Measurements from ENCODE around the gene SRC. TPM values are rescaled to one million over a fixed set of nuclear protein-coding genes. Genes with fewer than 3 reads are reported as not detected.

Gene SRC
- total RNA-seq, 1 donor from 2014 or later: 15.4 TPM

DNA sequence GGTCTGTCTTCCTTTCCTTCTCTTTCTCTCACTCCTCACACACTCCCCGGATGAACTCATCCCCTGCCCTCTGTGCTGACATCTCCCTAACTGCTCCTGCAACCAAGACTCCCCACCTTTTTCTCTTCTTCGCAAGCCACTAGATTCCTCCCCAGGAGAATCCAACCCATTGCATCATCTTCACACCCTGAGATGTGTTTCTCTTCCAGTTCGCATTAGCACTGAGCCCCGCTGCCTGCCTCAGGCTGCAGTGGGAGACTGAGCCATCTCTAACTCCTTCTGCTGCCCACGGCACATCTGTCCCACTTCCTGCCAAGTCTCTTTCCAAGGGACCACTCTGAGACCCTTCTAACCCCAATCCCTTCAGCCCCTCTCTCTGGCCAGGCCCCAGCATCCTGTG, 107.9 kb downstream of the SRC start:
- H3K4me2 ChIP-seq: no peak overlapping the region

DNA sequence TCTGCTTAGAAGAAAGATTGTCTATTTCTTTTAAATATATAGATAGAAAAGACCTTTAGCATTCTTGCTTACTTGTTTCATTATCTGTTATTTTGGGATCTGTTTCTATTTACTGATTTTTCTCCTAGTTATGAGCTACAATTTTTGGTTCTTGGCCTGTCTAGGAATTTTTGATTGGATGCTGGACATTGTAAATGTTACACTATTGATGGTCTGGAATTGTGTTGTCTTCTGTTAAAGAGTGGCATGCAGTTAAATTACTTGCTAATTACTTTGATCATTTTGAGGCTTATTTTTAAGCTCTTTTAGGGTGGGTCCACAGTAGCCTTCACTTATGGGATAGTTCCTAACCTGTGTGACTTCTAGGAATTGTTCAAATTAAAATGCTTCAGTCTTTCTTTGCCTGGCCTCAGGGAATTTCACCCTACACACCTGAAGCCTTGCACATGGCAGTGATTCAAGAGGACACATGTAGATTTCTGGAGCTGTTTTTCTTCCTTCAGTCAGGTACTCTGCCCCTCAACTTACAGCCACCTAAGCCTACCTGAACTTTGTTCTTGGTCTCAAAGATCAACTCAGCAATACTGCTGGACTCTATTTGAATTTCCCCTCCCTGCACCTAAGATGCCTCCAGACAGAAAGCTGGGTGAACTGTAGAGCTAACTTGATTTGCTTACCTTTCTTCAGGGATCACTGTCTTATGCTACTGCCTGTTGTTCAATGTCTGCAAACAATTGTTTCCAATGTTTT, 108.9 kb downstream of the SRC start:
- no peak overlapping the region for H3K27ac ChIP-seq
- no peak overlapping the region for H3K9ac ChIP-seq
- DNase-seq (ENCODE audit: low spot score): no peak
- no peak overlapping the region for H2AFZ ChIP-seq (replicated peaks)
- TF ChIP-seq EZH2 (IDR thresholded peaks at IDR 0.05) (no peak), EZH2phosphoT487 (IDR thresholded peaks at IDR 0.05) (no peak)
- TF ChIP-seq, protein P1, sequence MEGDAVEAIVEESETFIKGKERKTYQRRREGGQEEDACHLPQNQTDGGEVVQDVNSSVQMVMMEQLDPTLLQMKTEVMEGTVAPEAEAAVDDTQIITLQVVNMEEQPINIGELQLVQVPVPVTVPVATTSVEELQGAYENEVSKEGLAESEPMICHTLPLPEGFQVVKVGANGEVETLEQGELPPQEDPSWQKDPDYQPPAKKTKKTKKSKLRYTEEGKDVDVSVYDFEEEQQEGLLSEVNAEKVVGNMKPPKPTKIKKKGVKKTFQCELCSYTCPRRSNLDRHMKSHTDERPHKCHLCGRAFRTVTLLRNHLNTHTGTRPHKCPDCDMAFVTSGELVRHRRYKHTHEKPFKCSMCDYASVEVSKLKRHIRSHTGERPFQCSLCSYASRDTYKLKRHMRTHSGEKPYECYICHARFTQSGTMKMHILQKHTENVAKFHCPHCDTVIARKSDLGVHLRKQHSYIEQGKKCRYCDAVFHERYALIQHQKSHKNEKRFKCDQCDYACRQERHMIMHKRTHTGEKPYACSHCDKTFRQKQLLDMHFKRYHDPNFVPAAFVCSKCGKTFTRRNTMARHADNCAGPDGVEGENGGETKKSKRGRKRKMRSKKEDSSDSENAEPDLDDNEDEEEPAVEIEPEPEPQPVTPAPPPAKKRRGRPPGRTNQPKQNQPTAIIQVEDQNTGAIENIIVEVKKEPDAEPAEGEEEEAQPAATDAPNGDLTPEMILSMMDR (IDR thresholded peaks at IDR 0.05): no peak
- no peaks in the 10 kb centered on the region for H3K79me2 ChIP-seq (ENCODE audit: low read depth)
- no peaks in the 10 kb centered on the region for H3K36me3 ChIP-seq
- no peaks in the 10 kb centered on the region for H3K9me3 ChIP-seq (ENCODE audit: low read depth)
- H3K4me2 ChIP-seq: no peak overlapping the region
- H4K20me1 ChIP-seq (ENCODE audit: low read depth): no peaks in the 10 kb centered on the region
- no peaks in the 10 kb centered on the region for H3F3A ChIP-seq (ENCODE audit: low read depth)
- Mint-ChIP-seq H3K27ac (no peak overlapping the region), H3K27me3 (ENCODE audit: insufficient read depth, low read depth) (peaks cover 14% of the 10 kb centered on the region), H3K4me3 (no peak overlapping the region), H3K36me3 (no peaks in the 10 kb centered on the region), H3K4me1 (no peaks in the 10 kb centered on the region), H3K9me3 (peaks cover 42% of the 10 kb centered on the region)
- H3K4me1 ChIP-seq: no peaks in the 10 kb centered on the region
- no peak overlapping the region for H3K4me3 ChIP-seq
- no peaks in the 10 kb centered on the region for H3K27me3 ChIP-seq

More for the DNA sequence above, 107.9 kb downstream of the SRC start:
- DNase-seq (ENCODE audit: low spot score): no peak
- no peaks in the 10 kb centered on the region for H4K20me1 ChIP-seq (ENCODE audit: low read depth)
- H3K4me1 ChIP-seq: no peaks in the 10 kb centered on the region
- no peaks in the 10 kb centered on the region for H3K27me3 ChIP-seq
- Mint-ChIP-seq H3K27me3 (ENCODE audit: insufficient read depth, low read depth) (peaks cover 14% of the 10 kb centered on the region), H3K9me3 (peaks cover 38% of the 10 kb centered on the region), H3K4me3 (no peak overlapping the region), H3K4me1 (no peaks in the 10 kb centered on the region), H3K27ac (peak overlapping the region; percentile 5), H3K36me3 (no peaks in the 10 kb centered on the region)
- no peak overlapping the region for H3K9ac ChIP-seq
- no peak overlapping the region for H2AFZ ChIP-seq (replicated peaks)
- no peaks in the 10 kb centered on the region for H3K9me3 ChIP-seq (ENCODE audit: low read depth)
- no peaks in the 10 kb centered on the region for H3K79me2 ChIP-seq (ENCODE audit: low read depth)
- no peak overlapping the region for H3K27ac ChIP-seq
- no peak overlapping the region for H3K4me3 ChIP-seq
- H3K36me3 ChIP-seq: no peaks in the 10 kb centered on the region
- TF ChIP-seq EZH2phosphoT487 (IDR thresholded peaks at IDR 0.05) (no peak), EZH2 (IDR thresholded peaks at IDR 0.05) (no peak)
- TF ChIP-seq, protein P1 (IDR thresholded peaks at IDR 0.05): no peak
- no peaks in the 10 kb centered on the region for H3F3A ChIP-seq (ENCODE audit: low read depth)

Other genes with a start within 250 kb of the SRC start
- gene RPN2, start 166.8 kb upstream of the SRC start, total RNA-seq (ENCODE audit: low replicate concordance): 249 and 284 TPM in 2 replicates
- gene MROH8, start 166.6 kb upstream of the SRC start, total RNA-seq (ENCODE audit: low replicate concordance): 2.2 and 3.5 TPM in 2 replicates
- gene GHRH, start 84.3 kb upstream of the SRC start, total RNA-seq (ENCODE audit: low replicate concordance): 3.2 TPM in 1 of 2 replicates, not detected in the other
- gene MANBAL, start 56.5 kb upstream of the SRC start, total RNA-seq (ENCODE audit: low replicate concordance): 32.7 and 44.8 TPM in 2 replicates
- 0.37 TPM in 1 of 2 replicates, not detected in the other for gene NNAT, start 175.1 kb downstream of the SRC start, total RNA-seq (ENCODE audit: low replicate concordance)
- gene BLCAP, start 181.7 kb downstream of the SRC start, total RNA-seq (ENCODE audit: low replicate concordance): 46.4 and 74.3 TPM in 2 replicates